ENCODE data around the gene ATRX.
"Not testable (repeated sequence)": the region's sequence is repeated elsewhere in the genome, so short reads cannot be mapped to it uniquely, and the experiment has no call there.

ATRX gene

GRCh38 chrX:77622672-77623071, 163.3 kb downstream of the ATRX start:
- no peak for DNase-seq (ENCODE audit: low read depth)

DNA sequence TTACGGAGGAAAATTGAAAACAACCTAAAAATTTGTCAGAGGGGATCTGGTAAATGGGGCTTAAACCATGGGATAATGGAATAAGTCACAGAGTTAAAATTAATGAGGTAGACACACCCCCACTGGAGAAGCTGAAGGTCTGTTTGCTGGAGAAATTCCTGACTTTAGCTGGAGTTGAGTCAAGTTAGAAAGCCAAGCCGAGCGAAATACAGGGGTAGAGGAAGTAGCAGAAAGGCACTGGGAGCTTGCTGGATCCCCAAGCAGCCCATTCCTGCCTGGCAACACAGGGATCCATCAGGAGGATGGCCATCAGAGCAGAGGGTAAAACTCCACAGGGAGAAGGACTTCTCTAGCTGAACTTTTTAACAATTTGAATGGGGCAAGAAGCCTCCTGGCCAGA, 163.8 kb downstream of the ATRX start:
- no peak for DNase-seq (ENCODE audit: low read depth)

- not testable (repeated sequence) for DNase-seq (ENCODE audit: low read depth)
Observed at GRCh38 chrX:77621453-77621852, 164.6 kb downstream of the ATRX start.

- DNase-seq (ENCODE audit: low read depth) = no peak
Observed at GRCh38 chrX:77617206-77617605, 168.8 kb downstream of the ATRX start.

DNA sequence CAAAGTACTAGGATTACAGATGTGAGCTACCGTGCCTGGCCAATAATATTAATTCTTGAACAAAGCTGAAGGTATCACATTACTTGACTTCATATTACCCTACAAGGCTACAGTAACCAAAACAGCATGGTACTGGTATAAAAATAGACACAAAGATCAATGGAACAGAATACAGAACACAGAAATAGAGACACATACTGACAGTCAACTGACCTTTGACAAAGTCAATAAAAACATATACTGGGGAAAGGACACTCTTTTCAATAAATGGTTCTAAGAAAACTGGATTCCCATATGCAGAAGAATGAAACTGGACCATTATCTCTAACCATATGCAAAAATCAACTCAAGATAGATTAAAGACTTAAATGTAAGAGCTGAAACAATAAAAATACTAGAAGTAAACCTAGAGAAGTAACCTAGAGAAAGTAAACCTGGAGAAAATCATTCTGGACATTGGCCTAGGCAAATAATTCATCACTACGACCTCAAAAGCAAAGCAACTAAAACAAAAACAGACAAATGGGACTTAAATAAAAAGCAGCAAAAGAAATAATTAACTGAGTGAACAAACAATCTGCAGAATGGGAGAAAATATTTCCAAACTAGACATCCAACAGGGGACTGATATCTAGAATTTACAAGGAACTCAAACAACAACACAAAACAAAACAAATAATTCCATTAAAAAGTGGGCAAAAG, 182.2 kb downstream of the ATRX start:
- no peak for DNase-seq (ENCODE audit: low read depth)

GRCh38 chrX:77597511-77597910, 188.5 kb downstream of the ATRX start:
- DNase-seq (ENCODE audit: low read depth) = no peak

- DNase-seq (ENCODE audit: low read depth) = no peak
Observed at GRCh38 chrX:77597090-77597489, 188.9 kb downstream of the ATRX start.

DNA sequence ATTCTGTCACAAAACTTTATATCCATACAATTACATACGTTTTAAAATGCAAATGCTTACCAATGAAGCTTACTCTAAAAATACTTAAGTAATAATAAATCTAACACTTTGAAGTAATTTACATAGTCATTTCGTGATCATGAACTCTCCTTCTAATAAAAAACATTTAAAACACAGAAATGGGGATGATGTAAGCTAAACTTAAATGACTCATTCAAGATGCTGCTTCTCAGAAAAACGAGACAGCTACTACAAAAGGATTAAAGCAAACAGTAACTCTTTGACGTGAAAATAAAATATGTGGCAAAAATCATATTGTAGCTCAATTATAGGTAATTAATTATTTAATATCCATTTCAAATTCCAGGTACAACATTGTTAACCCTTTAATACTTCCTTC, 190.2 kb downstream of the ATRX start:
- no peak for DNase-seq (ENCODE audit: low read depth)

- no peak for DNase-seq (ENCODE audit: low read depth)
Observed at GRCh38 chrX:77572322-77572721, 213.7 kb downstream of the ATRX start.

DNA sequence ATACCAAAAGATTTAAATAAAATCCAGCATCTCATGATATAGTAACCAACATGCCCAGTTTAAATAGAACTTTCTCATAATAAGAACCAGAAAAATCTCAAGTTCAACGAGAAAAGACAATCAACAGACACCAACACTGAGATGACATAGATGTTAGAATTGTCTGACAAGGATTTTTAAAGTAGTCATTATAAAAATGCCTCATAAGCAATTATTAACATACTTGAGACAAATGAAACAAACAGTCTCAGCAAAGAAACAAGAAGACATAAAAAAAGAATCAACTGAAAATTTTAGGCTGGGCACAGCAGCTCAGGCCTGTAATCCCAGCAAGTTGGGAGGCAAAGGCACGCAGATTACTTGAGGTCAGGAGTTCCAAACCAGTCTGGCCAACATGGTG, 220.7 kb downstream of the ATRX start:
- DNase-seq (ENCODE audit: low read depth) = no peak

- no peak for DNase-seq (ENCODE audit: low read depth)
Observed at GRCh38 chrX:77564823-77565222, 221.2 kb downstream of the ATRX start.

DNA sequence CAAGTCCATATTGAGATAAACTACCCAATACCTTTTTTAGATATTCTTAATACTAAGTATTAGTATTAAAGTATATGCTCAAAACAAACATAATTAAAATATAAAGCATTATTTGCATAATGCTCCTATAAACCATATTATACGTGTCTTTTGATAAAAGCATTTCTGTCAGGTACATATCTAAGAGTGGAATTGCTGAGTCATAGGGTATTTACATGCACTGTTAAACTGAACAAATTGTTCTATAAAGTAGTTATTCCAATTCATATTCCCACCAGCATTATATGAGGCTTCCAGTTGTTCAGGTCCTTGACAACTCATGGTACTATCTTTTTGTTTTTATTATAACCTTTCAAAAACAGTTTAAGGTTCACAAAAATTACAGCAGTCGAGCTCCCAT, 224.6 kb downstream of the ATRX start:
- no peak for DNase-seq (ENCODE audit: low read depth)

DNA sequence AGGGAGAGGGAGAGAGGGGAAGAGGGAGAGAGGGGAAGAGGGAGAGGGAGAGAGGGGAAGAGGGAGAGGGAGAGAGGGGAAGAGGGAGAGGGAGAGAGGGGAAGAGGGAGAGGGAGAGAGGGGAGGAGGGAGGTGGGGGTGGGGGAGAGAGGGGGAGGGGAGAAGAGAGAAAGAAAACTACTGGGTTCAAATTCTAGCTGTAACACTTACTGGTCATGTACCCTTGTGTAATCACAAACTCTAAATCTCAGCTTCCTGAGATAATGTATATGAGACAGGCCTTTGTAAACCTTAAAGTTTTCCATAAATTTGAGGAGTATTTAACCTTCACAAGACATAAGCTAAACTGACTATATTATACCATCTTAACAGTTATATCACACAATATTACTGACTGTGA, 229.7 kb downstream of the ATRX start:
- DNase-seq (ENCODE audit: low read depth) = no peak

DNA sequence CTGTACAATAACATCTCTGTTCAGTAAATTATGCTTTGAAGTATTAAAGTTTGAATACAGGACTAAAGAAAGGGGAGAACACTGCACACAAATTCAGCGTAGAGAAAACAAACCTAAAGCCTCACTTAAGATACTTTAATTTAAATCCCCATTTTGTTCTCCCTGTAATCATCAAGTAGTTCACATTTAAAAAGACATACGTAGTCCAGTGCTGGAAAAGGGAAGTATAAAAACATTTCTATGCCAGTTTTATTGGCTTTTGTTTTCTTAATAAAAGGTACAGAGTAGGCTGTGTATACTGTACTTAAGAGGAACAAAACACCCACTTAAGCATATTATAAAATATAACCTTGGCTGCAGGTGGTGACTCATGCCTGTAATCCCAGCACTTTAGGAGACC, 237.3 kb downstream of the ATRX start:
- DNase-seq (ENCODE audit: low read depth) = no peak

DNA sequence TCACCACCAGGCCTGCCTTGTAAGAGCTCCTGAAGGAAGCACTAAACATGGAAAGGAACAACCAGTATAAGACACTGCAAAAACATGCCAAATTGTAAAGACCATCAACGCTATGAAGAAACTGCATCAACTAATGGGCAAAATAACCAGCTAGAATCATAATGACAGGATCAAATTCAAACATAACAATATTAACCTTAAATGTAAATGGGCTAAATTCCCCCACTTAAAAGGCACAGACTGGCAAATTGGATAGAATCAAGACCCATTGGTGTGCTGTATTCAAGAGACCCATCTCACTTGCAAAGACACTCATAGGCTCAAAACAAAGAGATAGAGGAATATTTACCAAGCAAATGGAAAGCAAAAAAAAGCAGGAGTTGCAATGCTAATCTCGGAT, 246.2 kb downstream of the ATRX start:
- DNase-seq (ENCODE audit: low read depth) = not testable (repeated sequence)

DNA sequence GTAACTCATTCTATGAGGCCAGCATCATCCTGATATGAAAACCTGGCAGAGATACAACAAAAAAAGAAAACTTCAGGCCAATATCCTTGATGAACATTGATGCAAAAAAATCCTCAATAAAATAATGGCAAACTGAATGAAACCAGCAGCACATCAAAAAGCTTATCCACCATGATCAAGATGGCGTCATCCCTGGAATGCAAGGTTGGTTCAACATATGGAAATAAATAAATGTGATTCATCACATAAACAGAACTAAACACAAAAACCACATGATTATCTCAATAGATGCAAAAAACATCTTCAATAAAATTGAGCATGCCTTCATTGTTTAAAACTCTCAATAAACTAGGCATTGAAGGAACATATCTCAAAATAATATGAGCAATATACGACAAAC, 254.8 kb downstream of the ATRX start:
- not testable (repeated sequence) for DNase-seq (ENCODE audit: low read depth)

GRCh38 chrX:77528034-77528433, 258.0 kb downstream of the ATRX start:
- no peak for DNase-seq (ENCODE audit: low read depth)

- no peak for DNase-seq (ENCODE audit: low read depth)
Observed at GRCh38 chrX:77527233-77528001, 258.6 kb downstream of the ATRX start.

DNA sequence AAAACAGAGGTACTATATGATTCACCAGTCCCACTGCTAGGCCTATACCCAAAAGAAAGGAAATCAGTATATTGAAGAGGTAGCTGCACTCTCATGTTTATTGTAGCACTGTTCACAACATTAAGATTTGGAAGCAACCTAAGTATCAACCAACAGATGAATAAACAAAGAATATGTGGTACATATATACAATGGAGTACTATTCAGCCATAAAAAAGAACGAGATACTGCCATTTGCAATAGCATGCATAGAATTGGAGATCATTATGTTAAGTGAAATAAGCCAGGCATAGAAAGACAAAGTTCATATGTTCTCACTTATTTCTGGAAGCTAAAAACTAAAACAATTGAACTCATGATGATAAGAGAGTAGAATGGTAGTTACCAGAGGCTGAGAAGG, 266.3 kb downstream of the ATRX start:
- DNase-seq (ENCODE audit: low read depth) = no peak

DNA sequence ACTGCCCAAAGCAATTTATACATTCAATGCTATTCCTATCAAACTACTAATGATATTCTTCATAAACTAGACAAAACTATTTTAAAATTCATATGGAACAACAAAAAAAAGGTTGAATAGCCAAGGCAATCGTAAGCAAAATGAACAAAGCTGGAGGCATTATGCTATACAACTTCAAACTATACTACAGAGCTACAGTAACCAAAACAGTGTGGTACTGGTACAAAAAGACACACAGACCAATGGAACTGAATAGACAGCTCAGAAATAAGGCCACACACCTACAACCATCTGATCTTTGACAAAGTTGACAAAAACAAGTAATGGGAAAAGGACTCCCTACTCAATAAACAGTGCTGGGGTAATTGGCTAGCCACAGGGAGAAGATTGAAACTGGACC, 271.8 kb downstream of the ATRX start:
- no peak for DNase-seq (ENCODE audit: low read depth)

- DNase-seq (ENCODE audit: low read depth) = no peak
Observed at GRCh38 chrX:77510007-77510406, 276.0 kb downstream of the ATRX start.

DNA sequence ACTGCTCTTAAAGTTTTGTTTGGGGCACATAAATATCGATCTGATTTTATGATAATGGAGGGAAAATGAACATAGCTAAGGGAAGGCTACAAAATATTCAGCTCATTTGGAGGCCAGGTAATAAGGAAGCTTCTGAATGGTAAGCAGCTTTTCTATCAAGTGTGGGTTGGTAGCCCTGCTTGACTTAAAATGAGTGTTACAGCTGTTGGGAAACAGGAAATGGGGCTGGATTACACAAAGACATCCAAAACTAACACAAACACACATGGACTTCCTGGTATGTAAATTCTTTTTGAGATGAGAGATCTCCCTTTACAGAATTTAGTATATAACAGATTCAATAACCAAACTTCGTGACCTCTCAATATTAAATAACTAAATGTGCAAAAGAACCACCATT, 280.8 kb downstream of the ATRX start:
- DNase-seq (ENCODE audit: low read depth) = no peak

DNA sequence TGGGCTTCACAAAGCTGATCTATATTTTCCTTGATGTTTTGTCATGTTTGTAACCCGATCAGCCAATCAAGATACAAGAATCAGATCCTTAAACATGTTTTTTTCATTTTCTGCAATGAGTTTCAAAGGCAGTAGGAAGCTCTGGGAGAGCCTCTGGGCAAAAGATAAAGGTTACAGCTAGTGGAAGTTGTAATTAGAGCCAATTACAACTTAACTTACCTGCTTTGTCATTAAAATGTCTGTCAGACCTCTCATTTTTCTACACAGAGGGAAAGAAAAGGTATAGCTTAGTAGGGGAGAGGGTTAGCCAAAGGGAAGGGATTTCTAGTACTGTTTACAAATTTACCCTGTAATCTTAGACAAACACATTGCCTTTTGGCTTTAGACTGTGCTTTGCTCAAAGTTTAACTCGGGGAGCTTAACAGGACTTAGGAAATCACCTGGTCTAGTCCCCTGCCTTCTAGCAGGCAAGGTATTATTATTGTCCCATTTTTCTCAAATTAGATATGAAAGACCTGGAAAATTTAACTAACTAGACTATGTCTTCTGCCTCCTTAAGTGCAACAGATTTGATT, 283.0 kb downstream of the ATRX start:
- DNase-seq (ENCODE audit: low read depth) = no peak

All from GM04503 (cell line).